CD8-positive, alpha-beta memory T cell (primary cell): ENCODE results near the gene ADGRF1. TPM values are rescaled to one million over a fixed set of nuclear protein-coding genes. Genes with fewer than 3 reads are reported as not detected.

Source experiments
- CTCF ChIA-PET: fragments of 350-600 bp; sonication (Branson Sonifier 250); formaldehyde crosslinking; loops from one replicate; lab custom pipeline; 2021; ENCODE audit warnings: antibody characterized with exemption; lab: Charles Lee
- POLR2A ChIA-PET: fragments of 350-600 bp; sonication (Branson Sonifier 250); formaldehyde crosslinking; loops from one replicate; lab custom pipeline; 2021; ENCODE audit warnings: antibody characterized with exemption; lab: Charles Lee
- DNase-seq, 5 donors: peaks; one replicate each; pipeline versions ENCODE4 v3.0.0 to v3.0.0-alpha.2; 2020 to 2022; ENCODE audit warnings: mixed read lengths in 1 of 5
- H3K27ac ChIP-seq: one replicate; pipeline ENCODE4 v1.7.0; 2013; ENCODE audit warnings: low read depth, mild to moderate bottlenecking, low read length, moderate library complexity
- H3K27me3 ChIP-seq: 2 replicates; pipeline ENCODE4 v1.7.0; 2013; ENCODE audit warnings: low read length, mild to moderate bottlenecking; ENCODE audit not compliant: insufficient read depth, poor library complexity, severe bottlenecking
- H3K36me3 ChIP-seq: 2 replicates; pipeline ENCODE4 v1.7.0; 2013; ENCODE audit warnings: mild to moderate bottlenecking, low read length, moderate library complexity; ENCODE audit not compliant: insufficient read depth
- H3K4me1 ChIP-seq: 2 replicates; pipeline ENCODE4 v1.7.0; 2013; ENCODE audit warnings: mild to moderate bottlenecking, low read length, moderate library complexity; ENCODE audit not compliant: insufficient read depth
- H3K4me3 ChIP-seq: 2 replicates; pipeline ENCODE4 v1.7.0; 2013; ENCODE audit warnings: mild to moderate bottlenecking, low read length
- H3K9me3 ChIP-seq: 2 replicates; pipeline ENCODE4 v1.7.0; 2013; ENCODE audit warnings: mild to moderate bottlenecking, low read length
- H3K27ac Mint-ChIP-seq, 8 donors: one replicate each; pipeline ENCODE4 v1.8.0; 2020 to 2021; ENCODE audit warnings: mixed read lengths in 8 of 8, mild to moderate bottlenecking in 6 of 8, inconsistent platforms in 3 of 8, moderate library complexity in 3 of 8
- H3K27me3 Mint-ChIP-seq, 2 donors: one replicate each; pipeline ENCODE4 v1.8.0; 2020 to 2021; ENCODE audit warnings: mixed read lengths in 2 of 2, mild to moderate bottlenecking in 1 of 2, moderate library complexity in 1 of 2
- H3K36me3 Mint-ChIP-seq, 3 donors: one replicate each; pipeline ENCODE4 v1.8.0; 2020 to 2021; ENCODE audit warnings: mixed read lengths in 3 of 3, inconsistent platforms in 1 of 3, mild to moderate bottlenecking in 1 of 3
- H3K4me1 Mint-ChIP-seq, 3 donors: one replicate each; pipeline ENCODE4 v1.8.0; 2020 to 2021; ENCODE audit warnings: mixed read lengths in 3 of 3, inconsistent platforms in 1 of 3, mild to moderate bottlenecking in 1 of 3
- H3K4me3 Mint-ChIP-seq, 7 donors: one replicate each; pipeline ENCODE4 v1.8.0; 2020 to 2021; ENCODE audit warnings: mixed read lengths in 7 of 7, mild to moderate bottlenecking in 6 of 7, moderate library complexity in 4 of 7, inconsistent platforms in 2 of 7
- H3K9me3 Mint-ChIP-seq, 5 donors: one replicate each; pipeline ENCODE4 v1.8.0; 2020 to 2022; ENCODE audit warnings: mixed read lengths in 5 of 5, mild to moderate bottlenecking in 3 of 5, moderate library complexity in 2 of 5, inconsistent platforms in 1 of 5
- polyA plus RNA-seq: library from polyadenylated mRNA; unstranded; fragments of 300-500 nt; fragmentation: Illumina TruSeq; gene quantifications from one replicate; pipeline ENCODE4 v1.2.3, GENCODE V29; 2021
- total RNA-seq, 2 experiments: library from RNA; stranded (reverse); gene quantifications; one replicate each; pipeline ENCODE4 v1.2.3, GENCODE V29; 2021

The ADGRF1 gene
- total and polyA plus RNA-seq, 3 experiments from 2014 or later, result not detected

DNA sequence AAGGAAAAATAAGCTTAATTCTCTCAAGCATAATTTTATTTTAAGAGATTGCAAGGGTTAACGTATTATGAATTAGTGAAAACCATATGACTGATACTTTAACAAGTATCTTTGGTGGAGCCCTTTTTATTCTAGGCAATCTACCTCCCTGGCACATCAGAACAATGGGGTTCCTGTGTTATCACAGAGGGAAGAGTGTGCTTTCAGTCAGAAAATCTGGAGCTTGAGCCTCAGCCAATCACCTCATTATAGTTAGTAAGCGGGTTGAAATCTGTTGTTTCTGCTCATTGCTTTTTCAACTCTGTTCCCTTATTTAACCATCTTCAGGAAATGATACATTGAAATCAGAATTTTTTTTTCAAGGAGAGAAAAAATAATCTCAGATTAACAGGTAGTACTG, 391 bp downstream of the ADGRF1 start:
- H3K4me3 Mint-ChIP-seq, result no peak overlapping the region
- CTCF ChIA-PET, result no interaction called here

GRCh38 chr6:47034926-47035325, 7.2 kb downstream of the ADGRF1 start:
- Histone ChIP-seq H3K27me3 (no peaks in the 10 kb centered on the region), H3K9me3 (no peaks in the 10 kb centered on the region), H3K4me3 (no peak overlapping the region), H3K36me3 (no peaks in the 10 kb centered on the region), H3K4me1 (no peaks in the 10 kb centered on the region), H3K27ac (no peak overlapping the region)
- Mint-ChIP-seq H3K27ac (peak overlapping the region in 1 of 8 donors; percentile 54), H3K9me3 (no peaks in the 10 kb centered on the region), H3K27me3 (peaks cover 3 to 12% of the 10 kb centered on the region in 2 donors), H3K4me3 (no peak overlapping the region), H3K36me3 (no peaks in the 10 kb centered on the region), H3K4me1 (no peaks in the 10 kb centered on the region)
- no peak for DNase-seq
- ChIA-PET CTCF (no interaction called here), POLR2A (no interaction called here)

More for the DNA sequence above, 391 bp downstream of the ADGRF1 start:
- H3K27me3 Mint-ChIP-seq, result peaks cover 0 to 10% of the 10 kb centered on the region in 2 donors
- H3K27ac ChIP-seq, result no peak overlapping the region
- H3K4me1 Mint-ChIP-seq, result no peaks in the 10 kb centered on the region
- no peaks in the 10 kb centered on the region for H3K36me3 ChIP-seq
- H3K36me3 Mint-ChIP-seq, result no peaks in the 10 kb centered on the region
- H3K9me3 ChIP-seq, result no peaks in the 10 kb centered on the region
- H3K9me3 Mint-ChIP-seq, result no peaks in the 10 kb centered on the region
- no peak for DNase-seq
- no peaks in the 10 kb centered on the region for H3K4me1 ChIP-seq
- POLR2A ChIA-PET, result no interaction called here
- H3K27me3 ChIP-seq, result no peaks in the 10 kb centered on the region
- H3K27ac Mint-ChIP-seq, result no peak overlapping the region
- no peak overlapping the region for H3K4me3 ChIP-seq

DNA sequence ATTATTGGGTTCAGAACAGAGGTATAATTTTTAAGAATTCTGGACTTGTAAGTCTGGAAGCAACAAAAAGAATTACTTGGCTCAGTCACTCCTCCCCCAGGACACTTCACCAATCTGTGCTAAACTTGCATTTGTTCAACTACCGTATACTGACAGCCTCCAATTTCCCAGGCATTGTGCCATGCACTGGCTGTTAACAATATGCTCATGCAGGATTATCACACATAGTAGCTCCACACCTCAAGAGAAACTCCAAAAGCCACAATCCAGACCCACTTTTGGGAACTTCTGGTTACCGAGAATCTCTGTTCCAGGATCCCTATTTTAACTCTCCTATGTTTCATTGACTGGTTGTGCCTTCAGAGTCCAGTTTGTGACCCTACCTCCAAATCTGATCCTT, 7.7 kb downstream of the ADGRF1 start:
- no peaks in the 10 kb centered on the region for H3K36me3 Mint-ChIP-seq
- Histone ChIP-seq H3K27ac (no peak overlapping the region), H3K36me3 (no peaks in the 10 kb centered on the region), H3K4me1 (no peaks in the 10 kb centered on the region), H3K9me3 (no peaks in the 10 kb centered on the region), H3K27me3 (no peaks in the 10 kb centered on the region), H3K4me3 (no peak overlapping the region)
- H3K4me1 Mint-ChIP-seq, result no peaks in the 10 kb centered on the region
- H3K4me3 Mint-ChIP-seq, result no peak overlapping the region
- no peak for DNase-seq
- ChIA-PET POLR2A (no interaction called here), CTCF (no interaction called here)
- H3K27me3 Mint-ChIP-seq, result peaks cover 3 to 11% of the 10 kb centered on the region in 2 donors
- peak overlapping the region in 1 of 8 donors; percentile 54 for H3K27ac Mint-ChIP-seq
- no peaks in the 10 kb centered on the region for H3K9me3 Mint-ChIP-seq

DNA sequence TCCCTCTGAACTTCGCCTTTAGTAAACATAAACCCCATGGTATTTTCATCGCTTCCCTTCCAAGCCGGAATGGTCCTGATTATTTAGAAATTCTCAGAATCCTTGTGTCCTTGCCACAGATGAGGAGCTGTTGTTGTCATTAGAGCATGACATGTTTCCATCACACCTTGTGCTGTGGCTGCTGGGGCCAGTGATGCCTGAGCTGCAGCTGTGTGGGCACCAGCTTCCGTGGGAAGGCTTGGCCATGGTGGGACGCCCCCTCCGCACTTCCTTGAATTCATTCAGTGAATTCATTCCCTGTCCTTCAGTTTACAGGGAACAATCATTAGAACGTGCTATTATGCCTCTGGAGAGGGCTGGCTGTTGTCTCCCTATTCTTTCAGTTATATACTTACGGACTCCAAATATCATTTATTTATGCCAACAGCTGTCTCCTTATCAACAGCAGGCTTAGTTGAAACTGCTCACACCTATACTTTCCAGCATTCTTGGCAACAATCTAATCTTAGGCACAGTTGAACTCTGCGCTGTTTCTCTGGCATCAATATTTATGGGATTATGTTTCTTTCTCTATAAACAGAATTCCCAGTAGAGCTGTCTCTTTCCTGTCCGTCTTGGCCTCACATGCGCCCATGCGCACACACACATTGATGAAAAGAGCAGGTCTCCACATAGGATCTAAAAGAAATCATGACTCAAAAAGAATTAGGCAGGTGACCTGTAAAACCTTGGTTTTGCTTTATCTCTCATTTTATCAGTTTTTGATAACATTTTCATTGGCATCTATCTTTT, 9.0 kb downstream of the ADGRF1 start:
- no peaks in the 10 kb centered on the region for H3K27me3 ChIP-seq
- H3K36me3 ChIP-seq, result no peaks in the 10 kb centered on the region
- H3K27ac ChIP-seq, result no peak overlapping the region
- Mint-ChIP-seq H3K36me3 (no peaks in the 10 kb centered on the region), H3K27me3 (peaks cover 3 to 8% of the 10 kb centered on the region in 2 donors), H3K9me3 (no peaks in the 10 kb centered on the region), H3K4me1 (no peaks in the 10 kb centered on the region), H3K4me3 (no peak overlapping the region), H3K27ac (no peak overlapping the region)
- no peak overlapping the region for H3K4me3 ChIP-seq
- CTCF ChIA-PET, result no interaction called here
- H3K9me3 ChIP-seq, result no peaks in the 10 kb centered on the region
- no peak for DNase-seq
- POLR2A ChIA-PET, result no interaction called here
- no peaks in the 10 kb centered on the region for H3K4me1 ChIP-seq

DNA sequence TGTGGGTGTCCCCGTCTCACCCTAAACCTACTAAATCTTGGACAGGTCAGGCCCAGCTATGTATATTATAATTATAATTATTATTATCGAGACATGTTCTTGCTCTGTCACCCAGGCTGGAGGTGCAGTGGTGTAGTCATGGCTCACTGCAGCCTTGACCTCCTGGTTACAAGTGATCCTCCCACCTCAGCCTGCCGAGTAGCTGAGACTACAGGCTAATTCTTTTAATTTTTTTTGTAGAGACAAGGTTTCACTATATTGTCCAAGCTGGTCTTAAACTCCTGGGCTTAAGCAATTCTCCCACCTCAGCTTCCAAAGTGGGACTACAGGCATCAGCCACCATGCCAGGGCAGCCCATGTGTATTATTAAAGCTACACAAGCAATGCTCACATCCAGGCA, 10.5 kb downstream of the ADGRF1 start:
- H3K36me3 ChIP-seq, result no peaks in the 10 kb centered on the region
- no peak overlapping the region for H3K4me3 Mint-ChIP-seq
- H3K27me3 ChIP-seq, result no peaks in the 10 kb centered on the region
- POLR2A ChIA-PET, result no interaction called here
- no peaks in the 10 kb centered on the region for H3K36me3 Mint-ChIP-seq
- no peaks in the 10 kb centered on the region for H3K4me1 ChIP-seq
- no peak overlapping the region for H3K4me3 ChIP-seq
- no peaks in the 10 kb centered on the region for H3K9me3 Mint-ChIP-seq
- H3K27me3 Mint-ChIP-seq, result peaks cover 3 to 8% of the 10 kb centered on the region in 2 donors
- no peak overlapping the region for H3K27ac Mint-ChIP-seq
- CTCF ChIA-PET, result interaction anchor here (1.5 kb wide), 1 partner anchor 15 kb away, joined by 3 read pairs; no protein-coding TSS in a partner anchor
- no peaks in the 10 kb centered on the region for H3K9me3 ChIP-seq
- H3K4me1 Mint-ChIP-seq, result no peaks in the 10 kb centered on the region
- no peak for DNase-seq
- H3K27ac ChIP-seq, result no peak overlapping the region

DNA sequence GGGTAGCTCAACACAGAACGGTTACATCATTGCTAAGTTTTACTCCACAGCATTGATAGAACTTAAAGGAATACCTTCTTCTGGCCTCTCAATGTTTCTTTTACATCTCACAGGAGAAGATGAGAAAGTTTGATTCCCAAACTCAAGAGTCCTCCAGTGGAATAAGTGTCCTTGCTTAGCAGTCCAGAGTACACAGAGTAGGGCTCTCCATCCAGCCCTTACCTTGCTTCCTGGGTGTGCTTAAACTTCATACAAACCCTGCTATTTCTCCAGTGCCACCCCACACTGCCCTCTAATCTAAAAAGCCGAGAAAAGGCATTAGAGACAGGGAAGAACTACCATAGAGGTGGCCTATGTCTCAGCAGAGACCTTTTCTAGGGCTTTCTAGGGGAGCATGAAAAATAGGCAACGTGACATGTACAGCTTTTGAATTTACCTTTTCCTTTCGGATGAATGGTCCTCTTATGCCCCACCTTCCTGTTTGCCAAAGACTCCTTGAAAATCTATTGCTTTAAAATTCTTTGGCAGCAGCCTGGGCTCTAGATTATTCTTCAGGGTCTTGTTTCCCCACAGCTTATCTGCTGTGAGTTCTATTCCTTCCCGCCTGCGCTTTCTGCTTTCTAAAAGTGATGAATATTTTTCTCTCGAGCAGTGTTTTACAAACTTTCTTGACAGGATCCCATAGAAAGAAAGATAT, 12.1 kb downstream of the ADGRF1 start:
- H3K27me3 Mint-ChIP-seq, result peaks cover 3 to 4% of the 10 kb centered on the region in 2 donors
- H3K4me3 Mint-ChIP-seq, result no peak overlapping the region
- Histone ChIP-seq H3K27me3 (no peaks in the 10 kb centered on the region), H3K36me3 (no peaks in the 10 kb centered on the region), H3K4me3 (no peak overlapping the region), H3K4me1 (no peaks in the 10 kb centered on the region), H3K9me3 (no peaks in the 10 kb centered on the region), H3K27ac (no peak overlapping the region)
- no peaks in the 10 kb centered on the region for H3K9me3 Mint-ChIP-seq
- H3K4me1 Mint-ChIP-seq, result no peaks in the 10 kb centered on the region
- CTCF ChIA-PET, result no interaction called here
- no peak overlapping the region for H3K27ac Mint-ChIP-seq
- no peaks in the 10 kb centered on the region for H3K36me3 Mint-ChIP-seq
- DNase-seq, result no peak
- POLR2A ChIA-PET, result no interaction called here

- Histone ChIP-seq H3K27ac (no peak overlapping the region), H3K36me3 (no peaks in the 10 kb centered on the region), H3K27me3 (no peaks in the 10 kb centered on the region), H3K4me1 (no peaks in the 10 kb centered on the region), H3K4me3 (no peak overlapping the region), H3K9me3 (no peaks in the 10 kb centered on the region)
- Mint-ChIP-seq H3K36me3 (no peaks in the 10 kb centered on the region), H3K27me3 (peaks cover 3 to 4% of the 10 kb centered on the region in 2 donors), H3K27ac (no peak overlapping the region), H3K4me3 (no peak overlapping the region), H3K4me1 (no peaks in the 10 kb centered on the region), H3K9me3 (no peaks in the 10 kb centered on the region)
- CTCF ChIA-PET, result no interaction called here
- POLR2A ChIA-PET, result no interaction called here
- no peak for DNase-seq
These were observed 13.2 kb downstream of the ADGRF1 start for GRCh38 chr6:47028835-47029360.

DNA sequence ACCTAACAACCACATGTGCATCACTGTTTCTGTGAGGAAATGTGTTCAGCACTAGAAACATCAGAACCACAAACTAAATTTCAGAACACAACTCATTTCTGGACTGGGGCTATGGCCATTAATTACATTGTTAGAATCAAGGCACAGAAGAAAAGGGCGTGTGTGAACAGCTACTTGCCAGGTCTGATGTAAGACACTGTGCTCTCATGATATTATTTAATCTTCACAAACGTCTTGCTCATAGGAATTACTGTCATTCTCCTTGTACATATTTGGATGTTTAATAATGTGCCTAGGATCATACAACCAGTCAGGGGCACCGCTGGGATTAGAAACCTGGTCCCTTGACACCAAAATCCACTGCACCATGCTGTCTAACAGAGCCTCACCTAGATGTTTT, 14.8 kb downstream of the ADGRF1 start:
- CTCF ChIA-PET, result no interaction called here
- H3K36me3 ChIP-seq, result no peaks in the 10 kb centered on the region
- POLR2A ChIA-PET, result no interaction called here
- no peaks in the 10 kb centered on the region for H3K9me3 ChIP-seq
- H3K27ac ChIP-seq, result no peak overlapping the region
- no peak overlapping the region for H3K4me3 ChIP-seq
- Mint-ChIP-seq H3K27ac (no peak overlapping the region), H3K27me3 (peaks cover 0 to 3% of the 10 kb centered on the region in 2 donors), H3K4me3 (no peak overlapping the region), H3K9me3 (no peaks in the 10 kb centered on the region), H3K4me1 (no peaks in the 10 kb centered on the region), H3K36me3 (no peaks in the 10 kb centered on the region)
- DNase-seq, result no peak
- no peaks in the 10 kb centered on the region for H3K4me1 ChIP-seq
- H3K27me3 ChIP-seq, result no peaks in the 10 kb centered on the region
